IMR-90 (cell line): ENCODE results near the gene GALNT13. TPM values are rescaled to one million over a fixed set of nuclear protein-coding genes. Genes with fewer than 3 reads are reported as not detected.

Experiments
- ATAC-seq: fragments of 200-7000 bp; cut with Tn5 transposase; 2 replicates; pipeline ENCODE4 v1.9.1; 2020; ENCODE audit warnings: low read depth, mild to moderate bottlenecking, moderate library complexity
- BruUV-seq: library from RNA; stranded (reverse); fragments of 400-500 nt; replicated peaks from 2 replicates; lab custom pipeline; 2021; lab: Mats Ljungman, UMichigan
- CTCF ChIA-PET: fragments of 300-600 bp; formaldehyde crosslinking; extraction: SDS; loops from one replicate; lab custom pipeline; 2021; ENCODE audit warnings: antibody characterized with exemption; lab: Yijun Ruan, JAX
- POLR2A ChIA-PET: fragments of 300-600 bp; sonication (Branson Sonifier 250); formaldehyde crosslinking; loops from one replicate; lab custom pipeline; 2022; ENCODE audit warnings: antibody characterized with exemption; ENCODE audit not compliant: unreplicated experiment; lab: Charles Lee
- DNase-seq: peaks from one replicate; pipeline ENCODE4 v3.0.0; 2013
- H2AFZ ChIP-seq: replicated peaks from 2 replicates; pipeline ENCODE3; 2013; ENCODE audit warnings: low read length, mild to moderate bottlenecking; ENCODE audit not compliant: poor library complexity
- H2AK5ac ChIP-seq: 2 replicates; pipeline ENCODE4 v1.6.1; 2013; ENCODE audit warnings: low read depth, low read length, inconsistent platforms
- H2AK9ac ChIP-seq: replicated peaks from 2 replicates; pipeline ENCODE3; 2013; ENCODE audit warnings: mild to moderate bottlenecking, low read depth, low read length, moderate library complexity; ENCODE audit not compliant: poor library complexity
- H2BK120ac ChIP-seq: 2 replicates; pipeline ENCODE4 v1.6.1; 2013; ENCODE audit warnings: low read depth, low read length, inconsistent platforms
- H2BK15ac ChIP-seq: 3 replicates; pipeline ENCODE4 v1.6.1; 2013; ENCODE audit warnings: low read depth, low read length, inconsistent platforms
- H2BK20ac ChIP-seq: 2 replicates; pipeline ENCODE4 v1.6.1; 2013; ENCODE audit warnings: low read depth, mild to moderate bottlenecking, inconsistent platforms, low read length, moderate library complexity
- H2BK5ac ChIP-seq: 2 replicates; pipeline ENCODE4 v1.6.1; 2013; ENCODE audit warnings: mild to moderate bottlenecking, low read depth, low read length, inconsistent platforms; ENCODE audit not compliant: poor library complexity, severe bottlenecking
- H3K14ac ChIP-seq: replicated peaks from 2 replicates; pipeline ENCODE4 v1.6.1; 2013; ENCODE audit warnings: low read depth, low read length, inconsistent platforms
- H3K18ac ChIP-seq: 2 replicates; pipeline ENCODE4 v1.6.1; 2013; ENCODE audit warnings: low read depth, low read length, control low read depth
- H3K23ac ChIP-seq: 2 replicates; pipeline ENCODE4 v1.6.1; 2013; ENCODE audit warnings: low read depth, low read length, inconsistent platforms
- H3K27ac ChIP-seq: 2 replicates; pipeline ENCODE4 v1.5.1; 2013; ENCODE audit warnings: mild to moderate bottlenecking, control low read depth, low read length; ENCODE audit not compliant: insufficient read depth
- H3K27me3 ChIP-seq: 2 replicates; pipeline ENCODE4 v1.6.1; 2013; ENCODE audit warnings: low read length; ENCODE audit not compliant: control insufficient read depth, insufficient read depth
- H3K36me3 ChIP-seq: 2 replicates; pipeline ENCODE4 v1.6.1; 2013; ENCODE audit warnings: low read length, mixed read lengths; ENCODE audit not compliant: control insufficient read depth, insufficient read depth
- H3K4ac ChIP-seq: 2 replicates; pipeline ENCODE4 v1.6.1; 2013; ENCODE audit warnings: low read depth, low read length, inconsistent platforms
- H3K4me1 ChIP-seq: 2 replicates; pipeline ENCODE4 v1.6.1; 2013; ENCODE audit warnings: low read length, mixed read lengths; ENCODE audit not compliant: control insufficient read depth, insufficient read depth
- H3K4me2 ChIP-seq: 2 replicates; pipeline ENCODE4 v1.6.1; 2013; ENCODE audit warnings: low read depth, mild to moderate bottlenecking, control low read depth, low read length, moderate library complexity
- H3K4me3 ChIP-seq: 2 replicates; pipeline ENCODE4 v1.5.1; 2013; ENCODE audit warnings: low read depth, mild to moderate bottlenecking, control low read depth, low read length, moderate library complexity; ENCODE audit not compliant: insufficient read depth
- H3K56ac ChIP-seq: 2 replicates; pipeline ENCODE4 v1.6.1; 2013; ENCODE audit warnings: low read length, inconsistent platforms; ENCODE audit not compliant: insufficient read depth; ENCODE audit errors: extremely low read depth
- H3K79me1 ChIP-seq, 2 experiments: 2 replicates each; pipeline ENCODE4 v1.6.1; 2013; ENCODE audit warnings: low read length in 2 of 2, inconsistent platforms in 1 of 2, low read depth in 1 of 2
- H3K9ac ChIP-seq: 2 replicates; pipeline ENCODE4 v1.6.1; 2013; ENCODE audit warnings: low read depth, low read length, control low read depth
- H3K9me1 ChIP-seq: 2 replicates; pipeline ENCODE4 v1.6.1; 2013; ENCODE audit warnings: low read length, inconsistent platforms; ENCODE audit not compliant: insufficient read depth
- H3K9me3 ChIP-seq: 2 replicates; pipeline ENCODE4 v1.6.1; 2013; ENCODE audit warnings: low read length; ENCODE audit not compliant: control insufficient read depth, insufficient read depth
- H4K20me1 ChIP-seq: 2 replicates; pipeline ENCODE4 v1.6.1; 2013; ENCODE audit warnings: low read length, inconsistent platforms; ENCODE audit not compliant: insufficient read depth
- H4K5ac ChIP-seq: 2 replicates; pipeline ENCODE4 v1.6.1; 2013; ENCODE audit warnings: mild to moderate bottlenecking, low read depth, low read length, control low read depth
- H4K8ac ChIP-seq, 2 experiments: 2 replicates each; pipeline ENCODE4 v1.6.1; 2013; ENCODE audit warnings: low read depth in 2 of 2, low read length in 2 of 2, control low read depth in 1 of 2, inconsistent platforms in 1 of 2
- H4K91ac ChIP-seq: 2 replicates; pipeline ENCODE4 v1.6.1; 2013; ENCODE audit warnings: low read depth, low read length, inconsistent platforms; ENCODE audit not compliant: insufficient read depth
- CEBPB ChIP-seq: IDR thresholded peaks from 2 replicates; pipeline ENCODE4 v1.6.1; 2012; ENCODE audit warnings: low read depth, low read length, improper control_type of control experiment
- CHD1 ChIP-seq: IDR thresholded peaks from 2 replicates; pipeline ENCODE4 v1.6.1; 2012; ENCODE audit warnings: low read depth, low read length, improper control_type of control experiment
- FOS ChIP-seq: fragments of 150-350 bp; IDR thresholded peaks from 2 replicates; pipeline ENCODE4 v1.6.1; 2016; ENCODE audit warnings: low read depth, low read length
- MAFK ChIP-seq: IDR thresholded peaks from 2 replicates; pipeline ENCODE4 v1.6.1; 2012; ENCODE audit warnings: low read depth, low read length, improper control_type of control experiment
- NFE2L2 ChIP-seq: fragments of 150-350 bp; IDR thresholded peaks from 2 replicates; pipeline ENCODE4 v1.6.1; 2016; ENCODE audit warnings: low read depth, mild to moderate bottlenecking, low read length
- POLR2A ChIP-seq: IDR thresholded peaks from 2 replicates; pipeline ENCODE4 v1.6.1; 2012; ENCODE audit warnings: mild to moderate bottlenecking, low read depth, low read length
- RAD21 ChIP-seq: IDR thresholded peaks from 2 replicates; pipeline ENCODE4 v1.6.1; 2012; ENCODE audit warnings: low read length, improper control_type of control experiment
- RFX5 ChIP-seq: IDR thresholded peaks from 2 replicates; pipeline ENCODE4 v1.8.0; 2012; ENCODE audit warnings: low read depth, mild to moderate bottlenecking, low read length, moderate library complexity
- SMC3 ChIP-seq: fragments of 150-350 bp; IDR thresholded peaks from 2 replicates; pipeline ENCODE4 v1.6.1; 2016; ENCODE audit warnings: low read depth, mild to moderate bottlenecking, antibody characterized with exemption, low read length, moderate library complexity
- WGBS, 2 experiments: methylation state at CpG; one replicate each; pipeline versions ENCODE4 v1.1.5 to v1.1.7; 2013; ENCODE audit warnings: missing lambda C conversion rate in 2 of 2; ENCODE audit not compliant: insufficient read length in 1 of 2; ENCODE audit errors: extremely low coverage in 2 of 2; 5-methylcytosine and 5-hydroxymethylcytosine counted together
- dilution Hi-C: fragments of 300-500 bp; cut with HindIII; formaldehyde crosslinking; loops from one replicate; pipeline ENCODE4 v1.14.3; 2018; ENCODE audit warnings: low sequenced_read_pairs; ENCODE audit not compliant: unreplicated experiment
- in situ Hi-C: fragments of 300-500 bp; cut with MboI; formaldehyde crosslinking; loops from 3 replicates; pipeline ENCODE4 v1.14.3; 2019; ENCODE audit warnings: low sequenced_read_pairs, inconsistent platforms, mixed read lengths
- intact Hi-C: fragments of 100-400 bp; cut with micrococcal nuclease; formaldehyde crosslinking; loops from 2 replicates; pipeline ENCODE4 v1.10.0; 2022
- polyA plus RNA-seq, 3 experiments: library from polyadenylated mRNA; depleted of rRNA; stranded (reverse); fragments of >200 nt; gene quantifications; 2 replicates each; pipeline ENCODE4 v1.2.3, GENCODE V29; 2012; ENCODE audit warnings: low replicate concordance in 1 of 3
- total RNA-seq: library from RNA; depleted of rRNA; stranded (reverse); fragments of >200 nt; gene quantifications from 2 replicates; pipeline ENCODE4 v1.2.3, GENCODE V29; 2012
- TF ChIP-seq, protein P1 (sequence below): fragments of 150-350 bp; IDR thresholded peaks from 2 replicates; pipeline ENCODE4 v1.6.1; 2016; ENCODE audit warnings: low read depth, mild to moderate bottlenecking, low read length, moderate library complexity, borderline replicate concordance
- TF ChIP-seq, protein P2 (sequence below): fragments of 150-350 bp; IDR thresholded peaks from 2 replicates; pipeline ENCODE4 v1.6.1; 2017; ENCODE audit warnings: mild to moderate bottlenecking, antibody characterized with exemption, low read length, low read depth

GALNT13 gene
- total and polyA plus RNA-seq, 2 of the 4 experiments (the other 2 are of a cell fraction), result 0.03 TPM; not detected in 1

DNA sequence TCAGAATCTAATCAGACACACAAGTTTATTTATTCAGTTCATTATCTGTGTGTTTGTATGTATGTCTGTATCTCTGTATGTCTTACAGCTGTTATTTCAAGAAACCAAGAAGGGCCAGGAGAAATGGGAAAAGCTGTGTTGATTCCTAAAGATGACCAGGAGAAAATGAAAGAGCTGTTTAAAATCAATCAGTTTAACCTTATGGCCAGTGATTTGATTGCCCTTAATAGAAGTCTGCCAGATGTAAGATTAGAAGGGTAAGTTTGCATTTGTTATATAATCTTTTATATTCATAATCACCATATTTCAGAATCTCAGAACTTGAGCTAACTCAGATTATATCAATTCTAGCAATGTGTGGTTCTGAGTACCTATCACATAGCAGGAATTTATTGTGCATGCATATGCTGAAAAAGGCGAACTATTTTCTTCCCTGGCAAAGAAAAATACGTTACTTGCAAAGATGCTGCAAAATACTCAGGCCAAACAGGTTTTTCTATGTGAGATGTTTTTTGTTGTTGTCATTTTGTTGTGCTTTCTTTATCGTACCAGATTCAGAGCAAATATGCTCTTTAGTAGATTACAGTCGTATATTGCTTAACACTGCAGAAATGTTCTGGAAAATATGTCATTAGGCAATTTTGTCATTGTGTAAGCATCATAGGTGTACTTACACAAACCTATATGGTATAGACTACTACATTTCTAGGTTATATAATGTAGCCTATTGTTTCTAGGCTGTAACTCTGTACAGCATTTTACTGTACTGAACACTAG, 268.7 kb downstream of the GALNT13 start:
- dilution Hi-C loops (no loop called here), in situ Hi-C loops (no loop called here), intact Hi-C loops (loop anchor here (5.0 kb wide), 1 partner anchor 268 kb away; the partner anchor contains the start of gene GALNT13)
- no peaks in the 10 kb centered on the region for H4K20me1 ChIP-seq
- no peak overlapping the region for H3K4me2 ChIP-seq
- WGBS, 2 experiments, result no CpG with 5 or more reads among the region's 4 CpGs
- CTCF ChIA-PET, result no interaction called here
- no peak overlapping the region for H3K14ac ChIP-seq
- POLR2A ChIA-PET, result no interaction called here
- H3K79me1 ChIP-seq, result no peaks in the 10 kb centered on the region
- no peaks in the 10 kb centered on the region for H3K36me3 ChIP-seq
- no peak overlapping the region for H2BK20ac ChIP-seq
- H3K27ac ChIP-seq, result no peak overlapping the region
- no peak overlapping the region for H3K23ac ChIP-seq
- H3K9me1 ChIP-seq, result no peaks in the 10 kb centered on the region
- no peaks in the 10 kb centered on the region for H3K27me3 ChIP-seq
- no peaks in the 10 kb centered on the region; the same call in 1 of the 2 replicates for H3K9me3 ChIP-seq
- no peaks in the 10 kb centered on the region for H3K4me1 ChIP-seq
- no peak overlapping the region for H4K91ac ChIP-seq
- H3K4me3 ChIP-seq, result no peak overlapping the region
- H4K5ac ChIP-seq, result no peak overlapping the region
- H2AK9ac ChIP-seq, result no peak overlapping the region
- no peak for TF ChIP-seq NFE2L2
- no peak for TF ChIP-seq CEBPB
- TF ChIP-seq, protein P1, sequence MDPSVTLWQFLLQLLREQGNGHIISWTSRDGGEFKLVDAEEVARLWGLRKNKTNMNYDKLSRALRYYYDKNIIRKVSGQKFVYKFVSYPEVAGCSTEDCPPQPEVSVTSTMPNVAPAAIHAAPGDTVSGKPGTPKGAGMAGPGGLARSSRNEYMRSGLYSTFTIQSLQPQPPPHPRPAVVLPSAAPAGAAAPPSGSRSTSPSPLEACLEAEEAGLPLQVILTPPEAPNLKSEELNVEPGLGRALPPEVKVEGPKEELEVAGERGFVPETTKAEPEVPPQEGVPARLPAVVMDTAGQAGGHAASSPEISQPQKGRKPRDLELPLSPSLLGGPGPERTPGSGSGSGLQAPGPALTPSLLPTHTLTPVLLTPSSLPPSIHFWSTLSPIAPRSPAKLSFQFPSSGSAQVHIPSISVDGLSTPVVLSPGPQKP, result no peak
- no peak for TF ChIP-seq POLR2A
- no peak for TF ChIP-seq CHD1
- TF ChIP-seq, protein P2, sequence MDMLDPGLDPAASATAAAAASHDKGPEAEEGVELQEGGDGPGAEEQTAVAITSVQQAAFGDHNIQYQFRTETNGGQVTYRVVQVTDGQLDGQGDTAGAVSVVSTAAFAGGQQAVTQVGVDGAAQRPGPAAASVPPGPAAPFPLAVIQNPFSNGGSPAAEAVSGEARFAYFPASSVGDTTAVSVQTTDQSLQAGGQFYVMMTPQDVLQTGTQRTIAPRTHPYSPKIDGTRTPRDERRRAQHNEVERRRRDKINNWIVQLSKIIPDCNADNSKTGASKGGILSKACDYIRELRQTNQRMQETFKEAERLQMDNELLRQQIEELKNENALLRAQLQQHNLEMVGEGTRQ, result no peak
- TF ChIP-seq SMC3, result no peak
- TF ChIP-seq RFX5, result no peak
- TF ChIP-seq RAD21, result no peak
- no peak for TF ChIP-seq MAFK
- no peak for TF ChIP-seq FOS
- BruUV-seq, result no TSS peak
- H2BK120ac ChIP-seq, result no peak overlapping the region
- H4K8ac ChIP-seq, result no peak overlapping the region
- ATAC-seq (no peak), DNase-seq (no peak)
- H3K18ac ChIP-seq, result no peak overlapping the region
- H2AFZ ChIP-seq, result no peak overlapping the region
- no peak overlapping the region for H3K9ac ChIP-seq
- H2AK5ac ChIP-seq, result no peak overlapping the region
- H3K56ac ChIP-seq, result no peak overlapping the region
- H2BK15ac ChIP-seq, result no peak overlapping the region
- no peak overlapping the region for H2BK5ac ChIP-seq
- no peak overlapping the region for H3K4ac ChIP-seq
